Subcutaneous abdominal adipose tissue (tissue), 5 donors: Measurements from ENCODE around the gene PHC2.

ENCODE experiments used
- H3K27ac ChIP-seq: one replicate; pipeline ENCODE4 v1.7.0; 2013; ENCODE audit warnings: low read depth, mild to moderate bottlenecking, inconsistent platforms, low read length, moderate library complexity
- H3K27me3 ChIP-seq, 5 donors: one replicate each; pipeline ENCODE4 v1.7.0; 2013; ENCODE audit warnings: low read length in 5 of 5, inconsistent platforms in 1 of 5; ENCODE audit not compliant: control insufficient read depth in 5 of 5, insufficient read depth in 4 of 5
- H3K36me3 ChIP-seq, 5 donors: one replicate each; pipeline ENCODE4 v1.7.0; 2013; ENCODE audit warnings: low read length in 5 of 5; ENCODE audit not compliant: control insufficient read depth in 5 of 5, insufficient read depth in 5 of 5
- H3K4me1 ChIP-seq, 5 donors: one replicate each; pipeline ENCODE4 v1.7.0; 2013; ENCODE audit warnings: low read length in 5 of 5, mild to moderate bottlenecking in 3 of 5, moderate library complexity in 1 of 5; ENCODE audit not compliant: control insufficient read depth in 5 of 5, insufficient read depth in 5 of 5
- H3K4me3 ChIP-seq, 5 donors: one replicate each; pipeline ENCODE4 v1.7.0; 2013; ENCODE audit warnings: low read length in 5 of 5, low read depth in 1 of 5
- H3K9ac ChIP-seq, 5 donors: one replicate each; pipeline ENCODE4 v1.7.0; 2013; ENCODE audit warnings: low read length in 5 of 5, mild to moderate bottlenecking in 4 of 5, moderate library complexity in 3 of 5
- H3K9me3 ChIP-seq, 5 donors: one replicate each; pipeline ENCODE4 v1.7.0; 2013; ENCODE audit warnings: low read length in 5 of 5; ENCODE audit not compliant: control insufficient read depth in 5 of 5
- donor health status: healthy.
- donor health status: healthy.
- donor health status: healthy.
- donor health status: healthy.
- donor health status: healthy.

PHC2 gene

GRCh38 chr1:33331444-33332356, 99.2 kb downstream of the PHC2 start:
- H3K9ac ChIP-seq, result no peak overlapping the region
- peaks cover 14 to 74% (median 65%) of the 10 kb centered on the region in 5 donors for H3K36me3 ChIP-seq
- peaks cover 22 to 54% (median 37%) of the 10 kb centered on the region in 5 donors for H3K4me1 ChIP-seq

GRCh38 chr1:33330906-33331305, 100.0 kb downstream of the PHC2 start:
- H3K27me3 ChIP-seq, result no peaks in the 10 kb centered on the region
- H3K36me3 ChIP-seq, result peaks cover 18 to 82% (median 73%) of the 10 kb centered on the region in 5 donors
- no peak overlapping the region for H3K9ac ChIP-seq
- H3K4me3 ChIP-seq, result no peak overlapping the region
- no peaks in the 10 kb centered on the region for H3K9me3 ChIP-seq
- H3K27ac ChIP-seq, result no peak overlapping the region
- H3K4me1 ChIP-seq, result peaks cover 22 to 54% (median 38%) of the 10 kb centered on the region in 5 donors

More at GRCh38 chr1:33331444-33332356, 99.2 kb downstream of the PHC2 start:
- Histone ChIP-seq H3K9me3 (no peaks in the 10 kb centered on the region), H3K27ac (peak overlapping the region; percentile 14), H3K4me3 (no peak overlapping the region), H3K27me3 (no peaks in the 10 kb centered on the region)

GRCh38 chr1:33330361-33330890, 100.5 kb downstream of the PHC2 start:
- H3K4me1 ChIP-seq, result peaks cover 22 to 53% (median 38%) of the 10 kb centered on the region in 5 donors
- no peaks in the 10 kb centered on the region for H3K9me3 ChIP-seq
- H3K9ac ChIP-seq, result no peak overlapping the region
- no peak overlapping the region for H3K27ac ChIP-seq
- no peak overlapping the region for H3K4me3 ChIP-seq
- peaks cover 20 to 86% (median 78%) of the 10 kb centered on the region in 5 donors for H3K36me3 ChIP-seq
- H3K27me3 ChIP-seq, result no peaks in the 10 kb centered on the region

GRCh38 chr1:33329600-33330305, 101.1 kb downstream of the PHC2 start:
- Histone ChIP-seq H3K9me3 (no peaks in the 10 kb centered on the region), H3K9ac (no peak overlapping the region), H3K36me3 (peaks cover 20 to 89% (median 85%) of the 10 kb centered on the region in 5 donors), H3K4me1 (peaks cover 20 to 46% (median 33%) of the 10 kb centered on the region in 5 donors), H3K27me3 (no peaks in the 10 kb centered on the region), H3K4me3 (no peak overlapping the region), H3K27ac (no peak overlapping the region)

GRCh38 chr1:33328817-33329216, 102.1 kb downstream of the PHC2 start:
- no peak overlapping the region for H3K4me3 ChIP-seq
- no peaks in the 10 kb centered on the region for H3K27me3 ChIP-seq
- H3K36me3 ChIP-seq, result peaks cover 20 to 98% (median 92%) of the 10 kb centered on the region in 5 donors
- peaks cover 12 to 37% (median 25%) of the 10 kb centered on the region in 5 donors for H3K4me1 ChIP-seq
- H3K9ac ChIP-seq, result no peak overlapping the region
- H3K27ac ChIP-seq, result no peak overlapping the region
- H3K9me3 ChIP-seq, result no peaks in the 10 kb centered on the region

- peak overlapping the region; percentile 1 for H3K27ac ChIP-seq
- no peak overlapping the region for H3K4me3 ChIP-seq
- H3K9ac ChIP-seq, result no peak overlapping the region
- H3K36me3 ChIP-seq, result peaks cover 20 to 100% (median 97%) of the 10 kb centered on the region in 5 donors
- H3K4me1 ChIP-seq, result peaks cover 12 to 26% (median 21%) of the 10 kb centered on the region in 5 donors
- no peaks in the 10 kb centered on the region for H3K27me3 ChIP-seq
- no peaks in the 10 kb centered on the region for H3K9me3 ChIP-seq
These were observed 103.1 kb downstream of the PHC2 start for GRCh38 chr1:33327587-33328325.

GRCh38 chr1:33326785-33327184, 104.1 kb downstream of the PHC2 start:
- no peak overlapping the region for H3K4me3 ChIP-seq
- peaks cover 4 to 16% (median 12%) of the 10 kb centered on the region in 5 donors for H3K4me1 ChIP-seq
- no peak overlapping the region for H3K9ac ChIP-seq
- no peak overlapping the region for H3K27ac ChIP-seq
- H3K36me3 ChIP-seq, result peaks cover 20 to 95% (median 92%) of the 10 kb centered on the region in 5 donors
- no peaks in the 10 kb centered on the region for H3K27me3 ChIP-seq
- no peaks in the 10 kb centered on the region for H3K9me3 ChIP-seq

- peaks cover 13 to 80% (median 75%) of the 10 kb centered on the region in 5 donors for H3K36me3 ChIP-seq
- peaks cover 3 to 12% (median 7%) of the 10 kb centered on the region in 5 donors for H3K4me1 ChIP-seq
- H3K9ac ChIP-seq, result no peak overlapping the region
- H3K27ac ChIP-seq, result no peak overlapping the region
- H3K9me3 ChIP-seq, result no peaks in the 10 kb centered on the region
- no peak overlapping the region for H3K4me3 ChIP-seq
- no peaks in the 10 kb centered on the region for H3K27me3 ChIP-seq
These were observed 106.0 kb downstream of the PHC2 start for GRCh38 chr1:33324677-33325575.
